Measurements from ENCODE around the gene KRT77. TPM values are rescaled to one million over a fixed set of nuclear protein-coding genes. Genes with fewer than 3 reads are reported as not detected.

The KRT77 gene
- total and polyA plus RNA-seq, 5 donors from 2014 or later: not detected

GRCh38 chr12:52691076-52691840 lies 12.1 kb downstream of the KRT77 start:
- Histone ChIP-seq H3K36me3 (ENCODE audit: control insufficient read depth, insufficient read depth, low read length) (no peaks in the 10 kb centered on the region), H3K4me3 (ENCODE audit: low read depth, low read length) (peak overlapping the region; percentile 64), H3K27me3 (ENCODE audit: control insufficient read depth, insufficient read depth, low read length) (peaks cover 10% of the 10 kb centered on the region), H3K27ac (ENCODE audit: insufficient read depth, low read length, poor library complexity, severe bottlenecking) (no peak overlapping the region), H3K9me3 (ENCODE audit: control insufficient read depth in 2 of 2, low read length in 2 of 2) (no peaks in the 10 kb centered on the region), H3K4me1 (ENCODE audit: control insufficient read depth, insufficient read depth, low read length, poor library complexity, severe bottlenecking) (peaks cover 13% of the 10 kb centered on the region)
- peaks cover 37% of the 10 kb centered on the region for H3K27me3 Mint-ChIP-seq
- H3K4me1 Mint-ChIP-seq: peaks cover 0 to 30% (median 9%) of the 10 kb centered on the region in 4 donors
- DNase-seq: peak; percentile 3 to 50 (median 46)
- no peaks in the 10 kb centered on the region for H3K36me3 Mint-ChIP-seq
- H3K27ac Mint-ChIP-seq: peak overlapping the region; percentile 48 to 93 (median 64)
- H3K9me3 Mint-ChIP-seq: no peaks in the 10 kb centered on the region
- peak overlapping the region; percentile 53 to 96 (median 80) for H3K4me3 Mint-ChIP-seq
- peak; percentile 68 to 83 for ATAC-seq (ENCODE audit: low read depth in 2 of 2)

GRCh38 chr12:52690351-52691075 lies 12.8 kb downstream of the KRT77 start:
- Histone ChIP-seq H3K27ac (ENCODE audit: insufficient read depth, low read length, poor library complexity, severe bottlenecking) (no peak overlapping the region), H3K27me3 (ENCODE audit: control insufficient read depth, insufficient read depth, low read length) (peaks cover 10% of the 10 kb centered on the region), H3K9me3 (ENCODE audit: control insufficient read depth in 2 of 2, low read length in 2 of 2) (no peaks in the 10 kb centered on the region), H3K4me1 (ENCODE audit: control insufficient read depth, insufficient read depth, low read length, poor library complexity, severe bottlenecking) (peaks cover 13% of the 10 kb centered on the region), H3K36me3 (ENCODE audit: control insufficient read depth, insufficient read depth, low read length) (no peaks in the 10 kb centered on the region), H3K4me3 (ENCODE audit: low read depth, low read length) (peak overlapping the region; percentile 26)
- Mint-ChIP-seq H3K9me3 (no peaks in the 10 kb centered on the region), H3K36me3 (no peaks in the 10 kb centered on the region), H3K27ac (peak overlapping the region in 2 of 3 donors; percentile 64 to 93), H3K4me1 (peaks cover 0 to 30% (median 9%) of the 10 kb centered on the region in 4 donors), H3K27me3 (peaks cover 37% of the 10 kb centered on the region), H3K4me3 (peak overlapping the region; percentile 40 to 96 (median 80))
- DNase-seq (no peak), ATAC-seq (ENCODE audit: low read depth in 2 of 2) (no peak)

GRCh38 chr12:52689936-52690335 lies 13.4 kb downstream of the KRT77 start:
- H3K27me3 Mint-ChIP-seq: peaks cover 37% of the 10 kb centered on the region
- H3K36me3 ChIP-seq (ENCODE audit: control insufficient read depth, insufficient read depth, low read length): no peaks in the 10 kb centered on the region
- no peaks in the 10 kb centered on the region for H3K36me3 Mint-ChIP-seq
- no peak for ATAC-seq (ENCODE audit: low read depth in 2 of 2)
- no peaks in the 10 kb centered on the region for H3K9me3 ChIP-seq (ENCODE audit: control insufficient read depth in 2 of 2, low read length in 2 of 2)
- peaks cover 0 to 30% (median 9%) of the 10 kb centered on the region in 4 donors for H3K4me1 Mint-ChIP-seq
- DNase-seq: no peak
- H3K4me3 Mint-ChIP-seq: peak overlapping the region in 3 of 4 donors; percentile 40 to 96 (median 46)
- H3K27me3 ChIP-seq (ENCODE audit: control insufficient read depth, insufficient read depth, low read length): peaks cover 10% of the 10 kb centered on the region
- H3K27ac Mint-ChIP-seq: peak overlapping the region in 2 of 3 donors; percentile 64 to 88
- H3K27ac ChIP-seq (ENCODE audit: insufficient read depth, low read length, poor library complexity, severe bottlenecking): no peak overlapping the region
- no peak overlapping the region for H3K4me3 ChIP-seq (ENCODE audit: low read depth, low read length)
- no peaks in the 10 kb centered on the region for H3K9me3 Mint-ChIP-seq
- peaks cover 13% of the 10 kb centered on the region for H3K4me1 ChIP-seq (ENCODE audit: control insufficient read depth, insufficient read depth, low read length, poor library complexity, severe bottlenecking)

- Histone ChIP-seq H3K9me3 (ENCODE audit: control insufficient read depth in 2 of 2, low read length in 2 of 2) (no peaks in the 10 kb centered on the region), H3K4me3 (ENCODE audit: low read depth, low read length) (no peak overlapping the region), H3K36me3 (ENCODE audit: control insufficient read depth, insufficient read depth, low read length) (no peaks in the 10 kb centered on the region), H3K27ac (ENCODE audit: insufficient read depth, low read length, poor library complexity, severe bottlenecking) (no peak overlapping the region), H3K27me3 (ENCODE audit: control insufficient read depth, insufficient read depth, low read length) (peaks cover 10% of the 10 kb centered on the region), H3K4me1 (ENCODE audit: control insufficient read depth, insufficient read depth, low read length, poor library complexity, severe bottlenecking) (peaks cover 13% of the 10 kb centered on the region)
- H3K9me3 Mint-ChIP-seq: no peaks in the 10 kb centered on the region
- H3K36me3 Mint-ChIP-seq: no peaks in the 10 kb centered on the region
- peaks cover 0 to 31% (median 9%) of the 10 kb centered on the region in 4 donors for H3K4me1 Mint-ChIP-seq
- H3K4me3 Mint-ChIP-seq: no peak overlapping the region
- ATAC-seq (ENCODE audit: low read depth in 2 of 2) (no peak), DNase-seq (no peak)
- H3K27me3 Mint-ChIP-seq: peaks cover 37% of the 10 kb centered on the region
- peak overlapping the region in 1 of 3 donors; percentile 88 for H3K27ac Mint-ChIP-seq
Observed at GRCh38 chr12:52689239-52689638, 14.1 kb downstream of the KRT77 start.

- Histone ChIP-seq H3K4me3 (ENCODE audit: low read depth, low read length) (no peak overlapping the region), H3K27me3 (ENCODE audit: control insufficient read depth, insufficient read depth, low read length) (peaks cover 9% of the 10 kb centered on the region), H3K4me1 (ENCODE audit: control insufficient read depth, insufficient read depth, low read length, poor library complexity, severe bottlenecking) (peaks cover 13% of the 10 kb centered on the region), H3K27ac (ENCODE audit: insufficient read depth, low read length, poor library complexity, severe bottlenecking) (no peak overlapping the region), H3K9me3 (ENCODE audit: control insufficient read depth in 2 of 2, low read length in 2 of 2) (no peaks in the 10 kb centered on the region), H3K36me3 (ENCODE audit: control insufficient read depth, insufficient read depth, low read length) (no peaks in the 10 kb centered on the region)
- ATAC-seq (ENCODE audit: low read depth in 2 of 2) (no peak), DNase-seq (no peak)
- H3K27ac Mint-ChIP-seq: peak overlapping the region in 1 of 3 donors; percentile 31
- peaks cover 38% of the 10 kb centered on the region for H3K27me3 Mint-ChIP-seq
- H3K4me3 Mint-ChIP-seq: no peak overlapping the region
- peaks cover 0 to 33% (median 9%) of the 10 kb centered on the region in 4 donors for H3K4me1 Mint-ChIP-seq
- H3K36me3 Mint-ChIP-seq: no peaks in the 10 kb centered on the region
- no peaks in the 10 kb centered on the region for H3K9me3 Mint-ChIP-seq
Observed at GRCh38 chr12:52688481-52688880, 14.8 kb downstream of the KRT77 start.

- peaks cover 7% of the 10 kb centered on the region for H3K27me3 ChIP-seq (ENCODE audit: control insufficient read depth, insufficient read depth, low read length)
- no peaks in the 10 kb centered on the region for H3K9me3 ChIP-seq (ENCODE audit: control insufficient read depth in 2 of 2, low read length in 2 of 2)
- H3K9me3 Mint-ChIP-seq: no peaks in the 10 kb centered on the region
- ATAC-seq (ENCODE audit: low read depth in 2 of 2) (no peak), DNase-seq (no peak)
- no peaks in the 10 kb centered on the region for H3K36me3 Mint-ChIP-seq
- H3K27ac Mint-ChIP-seq: peak overlapping the region in 2 of 3 donors; percentile 31 to 65
- peaks cover 38% of the 10 kb centered on the region for H3K27me3 Mint-ChIP-seq
- no peaks in the 10 kb centered on the region for H3K36me3 ChIP-seq (ENCODE audit: control insufficient read depth, insufficient read depth, low read length)
- peak overlapping the region in 1 of 4 donors; percentile 34 for H3K4me3 Mint-ChIP-seq
- no peak overlapping the region for H3K27ac ChIP-seq (ENCODE audit: insufficient read depth, low read length, poor library complexity, severe bottlenecking)
- H3K4me3 ChIP-seq (ENCODE audit: low read depth, low read length): no peak overlapping the region
- peaks cover 0 to 29% (median 9%) of the 10 kb centered on the region in 4 donors for H3K4me1 Mint-ChIP-seq
- H3K4me1 ChIP-seq (ENCODE audit: control insufficient read depth, insufficient read depth, low read length, poor library complexity, severe bottlenecking): peaks cover 13% of the 10 kb centered on the region
Observed at GRCh38 chr12:52687497-52688385, 15.6 kb downstream of the KRT77 start.

- H3K27me3 Mint-ChIP-seq: peaks cover 41% of the 10 kb centered on the region
- Histone ChIP-seq H3K4me1 (ENCODE audit: control insufficient read depth, insufficient read depth, low read length, poor library complexity, severe bottlenecking) (peaks cover 13% of the 10 kb centered on the region), H3K36me3 (ENCODE audit: control insufficient read depth, insufficient read depth, low read length) (no peaks in the 10 kb centered on the region), H3K27ac (ENCODE audit: insufficient read depth, low read length, poor library complexity, severe bottlenecking) (no peak overlapping the region), H3K27me3 (ENCODE audit: control insufficient read depth, insufficient read depth, low read length) (peaks cover 2% of the 10 kb centered on the region), H3K4me3 (ENCODE audit: low read depth, low read length) (no peak overlapping the region), H3K9me3 (ENCODE audit: control insufficient read depth in 2 of 2, low read length in 2 of 2) (no peaks in the 10 kb centered on the region)
- no peaks in the 10 kb centered on the region for H3K9me3 Mint-ChIP-seq
- ATAC-seq (ENCODE audit: low read depth in 2 of 2) (no peak), DNase-seq (no peak)
- no peaks in the 10 kb centered on the region for H3K36me3 Mint-ChIP-seq
- peaks cover 0 to 30% (median 9%) of the 10 kb centered on the region in 4 donors for H3K4me1 Mint-ChIP-seq
- no peak overlapping the region for H3K4me3 Mint-ChIP-seq
- H3K27ac Mint-ChIP-seq: peak overlapping the region in 1 of 3 donors; percentile 65
Observed at GRCh38 chr12:52686756-52687487, 16.4 kb downstream of the KRT77 start.

All from CD4-positive, CD25-positive, alpha-beta regulatory T cell (primary cell).